PC-3 (cell line): Measurements from ENCODE around the gene AMH. TPM values are rescaled to one million over a fixed set of nuclear protein-coding genes. Genes with fewer than 3 reads are reported as not detected.

Source experiments
- ATAC-seq: fragments of 200-7000 bp; cut with Tn5 transposase; 2 replicates; pipeline ENCODE4 v1.9.1; 2020; ENCODE audit warnings: mild to moderate bottlenecking, moderate library complexity
- BruUV-seq: library from RNA; stranded (reverse); fragments of 400-500 nt; replicated peaks from 2 replicates; lab custom pipeline; 2021; lab: Mats Ljungman, UMichigan
- CTCF ChIA-PET: fragments of 300-600 bp; sonication (Branson Sonifier 250); formaldehyde crosslinking; loops from one replicate; lab custom pipeline; 2022; ENCODE audit warnings: antibody characterized with exemption; lab: Charles Lee
- POLR2A ChIA-PET: fragments of 300-600 bp; sonication (Branson Sonifier 250); formaldehyde crosslinking; loops from one replicate; lab custom pipeline; 2022; ENCODE audit warnings: antibody characterized with exemption; ENCODE audit not compliant: unreplicated experiment; lab: Charles Lee
- DNase-seq: peaks from one replicate; pipeline ENCODE4 v3.0.0-alpha.2; 2015
- H2AFZ ChIP-seq: fragments of 300-600 bp; sonication (generic); 2 replicates; pipeline ENCODE4 v1.6.0; 2016; ENCODE audit warnings: antibody characterized with exemption, low read length
- H3F3A ChIP-seq: fragments of 300-600 bp; sonication (generic); one replicate; pipeline ENCODE4 v1.6.0; 2017; ENCODE audit warnings: antibody characterized with exemption, low read length, control low read depth, mild to moderate bottlenecking; ENCODE audit not compliant: unreplicated experiment
- H3K27ac ChIP-seq: fragments of 300-600 bp; sonication (generic); 2 replicates; pipeline ENCODE4 v1.5.1; 2016; ENCODE audit warnings: mild to moderate bottlenecking, low read length
- H3K27me3 ChIP-seq: fragments of 300-600 bp; sonication (generic); 2 replicates; pipeline ENCODE4 v1.6.1; 2016; ENCODE audit warnings: low read length, mixed read lengths
- H3K36me3 ChIP-seq: fragments of 300-600 bp; sonication (generic); 2 replicates; pipeline ENCODE4 v1.6.1; 2016; ENCODE audit warnings: low read depth, mixed run types, low read length, mixed read lengths
- H3K4me1 ChIP-seq: fragments of 300-600 bp; sonication (generic); 2 replicates; pipeline ENCODE4 v1.5.1; 2016; ENCODE audit warnings: low read length; ENCODE audit not compliant: insufficient read depth
- H3K4me2 ChIP-seq: fragments of 300-600 bp; sonication (generic); 2 replicates; pipeline ENCODE4 v1.6.0; 2016; ENCODE audit warnings: low read length
- H3K4me3 ChIP-seq: fragments of 300-600 bp; sonication (generic); 2 replicates; pipeline ENCODE4 v1.5.1; 2016; ENCODE audit warnings: mild to moderate bottlenecking, low read length, mixed read lengths
- H3K79me2 ChIP-seq: fragments of 300-600 bp; sonication (generic); 2 replicates; pipeline ENCODE4 v1.6.1; 2017; ENCODE audit warnings: low read length, mixed read lengths
- H3K9ac ChIP-seq: fragments of 300-600 bp; sonication (generic); 2 replicates; pipeline ENCODE4 v1.6.0; 2016; ENCODE audit warnings: mild to moderate bottlenecking, low read length
- H3K9me2 ChIP-seq: fragments of 300-600 bp; sonication (generic); replicated peaks from 2 replicates; pipeline ENCODE4 v1.6.1; 2016; ENCODE audit warnings: mixed run types, low read length, mixed read lengths
- H3K9me3 ChIP-seq: fragments of 300-600 bp; sonication (generic); 2 replicates; pipeline ENCODE4 v1.6.1; 2016; ENCODE audit warnings: low read length, mixed read lengths
- H4K20me1 ChIP-seq: fragments of 300-600 bp; sonication (generic); 2 replicates; pipeline ENCODE4 v1.6.1; 2016; ENCODE audit warnings: low read length, mixed read lengths
- CTCF ChIP-seq: fragments of 300-600 bp; sonication (generic); conservative IDR thresholded peaks from 2 replicates; pipeline ENCODE4 v1.5.1; 2017; ENCODE audit warnings: antibody characterized with exemption, low read depth, mild to moderate bottlenecking, low read length
- EZH2 ChIP-seq: fragments of 300-600 bp; sonication (generic); IDR thresholded peaks from one replicate; pipeline ENCODE4 v1.6.1; 2017; ENCODE audit warnings: antibody characterized with exemption, mild to moderate bottlenecking, low read length; ENCODE audit not compliant: unreplicated experiment
- EZH2phosphoT487 ChIP-seq: fragments of 300-600 bp; sonication (generic); IDR thresholded peaks from 2 replicates; pipeline ENCODE4 v1.6.1; 2018; ENCODE audit warnings: mild to moderate bottlenecking, antibody characterized with exemption, low read length, borderline replicate concordance
- intact Hi-C: fragments of 100-400 bp; cut with micrococcal nuclease; formaldehyde crosslinking; loops from 2 replicates; pipeline ENCODE4 v1.9.0; 2023
- total RNA-seq: library from RNA; depleted of rRNA; stranded (reverse); fragments of >200 nt; gene quantifications from 2 replicates; pipeline ENCODE4 v1.2.3, GENCODE V29; 2014

The AMH gene
- total RNA-seq, 1 experiment from 2014 or later = 6.0 TPM

- no TSS peak for BruUV-seq
- intact Hi-C loops = loop anchor here (10.0 kb wide), 1 partner anchor 85 kb away; no protein-coding TSS in a partner anchor
- no peak overlapping the region for H2AFZ ChIP-seq
- no peak for ATAC-seq
- peaks cover 22% of the 10 kb centered on the region for H3K79me2 ChIP-seq
- H3K4me2 ChIP-seq = no peak overlapping the region
- POLR2A ChIA-PET = no interaction called here
- no peak overlapping the region for H3K4me3 ChIP-seq
- no peaks in the 10 kb centered on the region for H3F3A ChIP-seq
- peaks cover 5% of the 10 kb centered on the region; the same call in 1 of the 2 replicates for H3K36me3 ChIP-seq
- CTCF ChIA-PET = interaction anchor here (0.8 kb wide), 1 partner anchor 74 kb away, joined by 3 read pairs; no protein-coding TSS in a partner anchor
- H3K27ac ChIP-seq = no peak overlapping the region
- H3K9me3 ChIP-seq = no peaks in the 10 kb centered on the region
- H3K27me3 ChIP-seq = no peaks in the 10 kb centered on the region
- H3K9me2 ChIP-seq = no peaks in the 10 kb centered on the region
- TF ChIP-seq EZH2 (no peak), CTCF (no peak)
- no peak for DNase-seq
- H3K9ac ChIP-seq = no peak overlapping the region
- H3K4me1 ChIP-seq = no peaks in the 10 kb centered on the region
- no peaks in the 10 kb centered on the region for H4K20me1 ChIP-seq
These were observed 19.0 kb upstream of the AMH start for GRCh38 chr19:2230033-2230531.

- no peak overlapping the region for H3K9ac ChIP-seq
- H2AFZ ChIP-seq = no peak overlapping the region
- no TSS peak for BruUV-seq
- 0 out of 2 replicates have a peak, but pooled peaks cover 5% of the 10 kb centered on the region for H3K36me3 ChIP-seq
- ChIA-PET POLR2A (no interaction called here), CTCF (no interaction called here)
- no peak overlapping the region for H3K27ac ChIP-seq
- H3K9me3 ChIP-seq = no peaks in the 10 kb centered on the region
- H3K9me2 ChIP-seq = no peaks in the 10 kb centered on the region
- H3K4me1 ChIP-seq = no peaks in the 10 kb centered on the region
- no peak overlapping the region for H3K4me2 ChIP-seq
- TF ChIP-seq EZH2phosphoT487 (no peak), CTCF (no peak), EZH2 (no peak)
- intact Hi-C loops = loop anchor here (10.0 kb wide), 1 partner anchor 84 kb away; no protein-coding TSS in a partner anchor
- H4K20me1 ChIP-seq = no peaks in the 10 kb centered on the region
- no peak overlapping the region for H3K4me3 ChIP-seq
- no peaks in the 10 kb centered on the region for H3F3A ChIP-seq
- no peaks in the 10 kb centered on the region for H3K27me3 ChIP-seq
- DNase-seq = no peak
- H3K79me2 ChIP-seq = peaks cover 31% of the 10 kb centered on the region
- no peak for ATAC-seq
These were observed 18.2 kb upstream of the AMH start for GRCh38 chr19:2230807-2231533.
